OCI-LY7 (cell line): ENCODE results near the gene IFI27L1. TPM values are rescaled to one million over a fixed set of nuclear protein-coding genes. Genes with fewer than 3 reads are reported as not detected.

Experiments
- BruUV-seq: library from RNA; stranded (reverse); fragments of 400-500 nt; replicated peaks from 2 replicates; lab custom pipeline; 2021; lab: Mats Ljungman, UMichigan
- CTCF ChIA-PET: fragments of 300-600 bp; sonication (Branson Sonifier 250); formaldehyde crosslinking; loops from one replicate; lab custom pipeline; 2022; ENCODE audit warnings: antibody characterized with exemption; ENCODE audit not compliant: unreplicated experiment; lab: Charles Lee
- POLR2A ChIA-PET: fragments of 300-600 bp; sonication (Branson Sonifier 250); formaldehyde crosslinking; loops from one replicate; lab custom pipeline; 2022; ENCODE audit warnings: antibody characterized with exemption; lab: Charles Lee
- DNase-seq: peaks from one replicate; pipeline ENCODE4 v3.0.0-alpha.2; 2015; ENCODE audit warnings: low spot score
- H2AFZ ChIP-seq: fragments of 200-600 bp; sonication (generic), shearing (Covaris generic); 2 replicates; pipeline ENCODE4 v1.6.1; 2014; ENCODE audit warnings: mild to moderate bottlenecking, antibody characterized with exemption, low read length, moderate library complexity
- H3K27ac ChIP-seq: fragments of 200-600 bp; sonication (generic); 2 replicates; pipeline ENCODE4 v1.5.1; 2014; ENCODE audit warnings: mixed run types, low read depth, mild to moderate bottlenecking, moderate library complexity, low read length, inconsistent platforms; ENCODE audit not compliant: poor library complexity, severe bottlenecking
- H3K36me3 ChIP-seq: fragments of 200-600 bp; sonication (generic); 2 replicates; pipeline ENCODE4 v1.6.1; 2014; ENCODE audit warnings: mild to moderate bottlenecking, antibody characterized with exemption, low read length, moderate library complexity, mixed read lengths; ENCODE audit not compliant: insufficient read depth
- H3K4me1 ChIP-seq: fragments of 200-600 bp; sonication (generic); 2 replicates; pipeline ENCODE4 v1.5.1; 2014; ENCODE audit warnings: mild to moderate bottlenecking, low read length; ENCODE audit not compliant: insufficient read depth, poor library complexity, severe bottlenecking
- H3K4me2 ChIP-seq: fragments of 200-600 bp; sonication (generic); 2 replicates; pipeline ENCODE4 v1.6.1; 2014; ENCODE audit warnings: mild to moderate bottlenecking, low read length
- H3K4me3 ChIP-seq: fragments of 200-600 bp; sonication (generic); 2 replicates; pipeline ENCODE4 v1.5.1; 2014; ENCODE audit warnings: mild to moderate bottlenecking, low read depth, low read length; ENCODE audit not compliant: poor library complexity, severe bottlenecking
- H3K79me2 ChIP-seq: fragments of 200-600 bp; sonication (generic); 2 replicates; pipeline ENCODE4 v1.6.1; 2016; ENCODE audit warnings: low read depth, mild to moderate bottlenecking, low read length, moderate library complexity, mixed read lengths; ENCODE audit not compliant: insufficient read depth
- H3K9me2 ChIP-seq: fragments of 200-600 bp; sonication (generic); 2 replicates; pipeline ENCODE4 v1.6.1; 2016; ENCODE audit warnings: mild to moderate bottlenecking, low read length, mixed read lengths; ENCODE audit not compliant: insufficient read depth
- H3K9me3 ChIP-seq: fragments of 200-600 bp; sonication (generic); 2 replicates; pipeline ENCODE4 v1.6.1; 2014; ENCODE audit warnings: mild to moderate bottlenecking, mixed run types, low read length, mixed read lengths
- H4K20me1 ChIP-seq: fragments of 200-600 bp; sonication (generic); 2 replicates; pipeline ENCODE4 v1.6.1; 2014; ENCODE audit warnings: mild to moderate bottlenecking, antibody characterized with exemption, low read length, moderate library complexity, mixed read lengths; ENCODE audit not compliant: insufficient read depth
- CTCF ChIP-seq: fragments of 200-600 bp; sonication (generic); conservative IDR thresholded peaks from 2 replicates; pipeline ENCODE4 v1.5.1; 2014; ENCODE audit warnings: mild to moderate bottlenecking, antibody characterized with exemption, low read length, moderate library complexity, mixed read lengths
- EZH2phosphoT487 ChIP-seq: fragments of 200-600 bp; sonication (generic); IDR thresholded peaks from 2 replicates; pipeline ENCODE4 v1.6.1; 2018; ENCODE audit warnings: low read depth, borderline replicate concordance, mild to moderate bottlenecking, mixed run types, antibody characterized with exemption, low read length, moderate library complexity, mixed read lengths
- intact Hi-C: fragments of 100-400 bp; cut with micrococcal nuclease; formaldehyde crosslinking; loops from one replicate; pipeline ENCODE4 v1.10.0; 2022; ENCODE audit not compliant: unreplicated experiment
- total RNA-seq, 2 experiments: library from RNA; depleted of rRNA in 1 of 2; stranded (reverse); fragments of >200 nt in 1 of 2; shearing (Covaris generic) in 1 of 2; gene quantifications; 2 replicates each; pipeline ENCODE4 v1.2.3, GENCODE V29; 2014 to 2022

IFI27L1 gene
- total RNA-seq, 2 experiments from 2014 or later, result 49.0 to 61.5 TPM

GRCh38 chr14:94048691-94049624 lies 32.2 kb upstream of the IFI27L1 start:
- H3K9me3 ChIP-seq, result no peaks in the 10 kb centered on the region
- H2AFZ ChIP-seq, result no peak overlapping the region
- intact Hi-C loops, result no loop called here
- H3K4me1 ChIP-seq, result no peaks in the 10 kb centered on the region
- ChIA-PET POLR2A (interaction anchor here (1.2 kb wide), 1 partner anchor 31 kb away, joined by 3 read pairs; no protein-coding TSS in a partner anchor), CTCF (interaction anchor here (0.7 kb wide), 1 partner anchor 87 kb away, joined by 3 read pairs; no protein-coding TSS in a partner anchor)
- no peaks in the 10 kb centered on the region for H4K20me1 ChIP-seq
- no TSS peak for BruUV-seq
- no peak overlapping the region for H3K4me3 ChIP-seq
- H3K27ac ChIP-seq, result no peak overlapping the region
- peaks cover 64% of the 10 kb centered on the region for H3K36me3 ChIP-seq
- H3K4me2 ChIP-seq, result no peak overlapping the region
- no peaks in the 10 kb centered on the region for H3K9me2 ChIP-seq
- no peak for TF ChIP-seq EZH2phosphoT487
- no peak for TF ChIP-seq CTCF
- no peak for DNase-seq
- H3K79me2 ChIP-seq, result no peaks in the 10 kb centered on the region

- no peaks in the 10 kb centered on the region for H3K79me2 ChIP-seq
- TF ChIP-seq CTCF (no peak), EZH2phosphoT487 (no peak)
- no peaks in the 10 kb centered on the region for H4K20me1 ChIP-seq
- POLR2A ChIA-PET, result no interaction called here
- H3K36me3 ChIP-seq, result peaks cover 70% of the 10 kb centered on the region
- no peak overlapping the region for H3K27ac ChIP-seq
- H3K9me3 ChIP-seq, result no peaks in the 10 kb centered on the region
- BruUV-seq, result no TSS peak
- DNase-seq, result no peak
- H3K4me1 ChIP-seq, result no peaks in the 10 kb centered on the region
- H3K4me2 ChIP-seq, result no peak overlapping the region
- intact Hi-C loops, result no loop called here
- no peaks in the 10 kb centered on the region for H3K9me2 ChIP-seq
- no peak overlapping the region for H2AFZ ChIP-seq
- CTCF ChIA-PET, result no interaction called here
- no peak overlapping the region for H3K4me3 ChIP-seq
Observed at GRCh38 chr14:94049625-94050023, 31.5 kb upstream of the IFI27L1 start.
